Psoas muscle (tissue), 8 donors: ENCODE results near the gene CDH6. TPM values are rescaled to one million over a fixed set of nuclear protein-coding genes. Genes with fewer than 3 reads are reported as not detected.

Experiments used
- ATAC-seq, 4 donors: fragments of 200-7000 bp; cut with Tn5 transposase; one replicate each; pipeline ENCODE4 v1.9.1; 2020; ENCODE audit warnings: moderate library complexity in 3 of 4, mild to moderate bottlenecking in 2 of 4
- DNase-seq, 2 donors: peaks; one replicate each; pipeline ENCODE4 v3.0.0-alpha.2; 2020
- H3K27ac ChIP-seq: fragments of 200-600 bp; one replicate; pipeline ENCODE4 v1.8.0; 2022
- H3K27me3 ChIP-seq, 3 donors: fragments of 200-600 bp in 1 of 3; one replicate each; pipeline versions ENCODE4 v1.6.1 to v1.8.0; 2013 to 2022; ENCODE audit warnings: low read length in 2 of 3, mild to moderate bottlenecking in 2 of 3, moderate library complexity in 1 of 3; ENCODE audit not compliant: insufficient read depth in 3 of 3
- H3K36me3 ChIP-seq, 2 donors: fragments of 200-600 bp in 1 of 2; one replicate each; pipeline versions ENCODE4 v1.6.1 to v1.8.0; 2013 to 2022; ENCODE audit warnings: low read depth in 1 of 2, mild to moderate bottlenecking in 1 of 2, moderate library complexity in 1 of 2; ENCODE audit not compliant: insufficient read depth in 1 of 2
- H3K4me1 ChIP-seq: fragments of 200-600 bp; one replicate; pipeline ENCODE4 v1.8.0; 2022
- H3K4me3 ChIP-seq: fragments of 200-600 bp; one replicate; pipeline ENCODE4 v1.8.0; 2022; ENCODE audit warnings: mild to moderate bottlenecking
- H3K9me3 ChIP-seq: fragments of 200-600 bp; one replicate; pipeline ENCODE4 v1.8.0; 2022
- CTCF ChIP-seq: fragments of 200-600 bp; IDR thresholded peaks from one replicate; pipeline ENCODE4 v1.8.0; 2022; ENCODE audit warnings: antibody characterized with exemption
- WGBS, 3 donors: extraction: QIAGEN DNeasy Blood & Tissue Kit; methylation state at CpG; one replicate each; pipeline versions ENCODE4 v1.1.6 to v1.1.7; 2013; 5-methylcytosine and 5-hydroxymethylcytosine counted together
- intact Hi-C, 2 donors: fragments of 100-400 bp; cut with DNase I; formaldehyde crosslinking; loops; one replicate each; pipeline versions ENCODE4 v1.11.0 to v1.14.2; 2022
- long read RNA-seq, 2 donors: library from polyadenylated mRNA; unstranded; transcript quantifications; one replicate each; pipeline ENCODE4 v2.0.0, GENCODE V29; 2021
- polyA plus RNA-seq, 3 donors: library from polyadenylated mRNA; stranded (reverse); fragments of 200-250 nt; gene quantifications; one replicate each; pipeline ENCODE4 v1.2.3, GENCODE V29; 2013
- total RNA-seq, 4 donors: library from RNA; stranded (reverse); fragmentation: NEBNext Ultra II Directional in 2 of 4; extraction: Animal tissue kit (Norgen Biotek cat#: 25700) in 2 of 4; gene quantifications; one replicate each; pipeline versions ENCODE4 v1.2.1 to v1.2.4, GENCODE V29; 2021 to 2023
- donor health status: healthy with polysubstance abuse.
- donor health status: DM: no; HTN: no; CAD: no; lungs with moderate emphysema.
- donor health status: Bipolar disorder and iron deficiency.
- donor health status: healthy.
- donor health status: DM: yes; HTN: yes; CAD: no.
- donor health status: DM: no; HTN: no; CAD: no.
- donor health status: DM: no; HTN: no; CAD: no.
- donor health status: DM: yes; HTN: yes; CAD: no.

CDH6 gene
- 1 to 10 TPM in 2 of 4 donors, under 1 TPM in 2; 0.74 to 3.4 (median 1.3) TPM for total RNA-seq
- under 1 TPM; 0.30 to 0.77 (median 0.47) TPM for polyA plus RNA-seq
- long read RNA-seq, donor 1, partial matches to known transcripts = 0 of 2 reads
- long read RNA-seq, donor 1, other reads (novel, unspliced or antisense) = 0 of 2 reads
- long read RNA-seq, donor 2, partial matches to known transcripts = 0 of 1 reads
- long read RNA-seq, donor 2, other reads (novel, unspliced or antisense) = 1 of 1 reads

GRCh38 chr5:31193591-31194467 is at the start of gene CDH6:
Gene CDH6 (plus strand): TSS chr5:31193686. CDS start chr5:31267474, 73,788 bp downstream.
- peak within 1 kb of the TSS; percentile 16 for H3K27ac ChIP-seq
- no peak for TF ChIP-seq CTCF
- intact Hi-C loops = no loop called here
- H3K27me3 ChIP-seq = peaks cover 7 to 40% (median 9%) of the 10 kb centered on the region in 3 donors
- no peaks in the 10 kb centered on the region for H3K9me3 ChIP-seq
- 0 to 1% (median 1%) methylated on average over 52 to 67 of the region's 67 CpGs for WGBS, 3 donors
- ATAC-seq (no peak), DNase-seq (no peak)
- H3K4me3 ChIP-seq = peak within 1 kb of the TSS; percentile 57
- no peaks in the 10 kb centered on the region for H3K4me1 ChIP-seq
- no peaks in the 10 kb centered on the region for H3K36me3 ChIP-seq

GRCh38 chr5:31144364-31144763 is 49.1 kb upstream of the CDH6 start:
- Histone ChIP-seq H3K9me3 (no peaks in the 10 kb centered on the region), H3K27ac (no peak overlapping the region), H3K36me3 (no peaks in the 10 kb centered on the region), H3K4me3 (no peak overlapping the region), H3K27me3 (no peaks in the 10 kb centered on the region), H3K4me1 (no peaks in the 10 kb centered on the region)
- WGBS, 3 donors = 43 to 51% (median 44%) methylated on average over 7 of the region's 7 CpGs
- no peak for TF ChIP-seq CTCF
- no peak for DNase-seq
- intact Hi-C loops = no loop called here
- ATAC-seq = no peak

- intact Hi-C loops = no loop called here
- DNase-seq = no peak
- no peak for ATAC-seq
- Histone ChIP-seq H3K36me3 (no peaks in the 10 kb centered on the region), H3K27ac (no peak overlapping the region), H3K4me1 (no peaks in the 10 kb centered on the region), H3K27me3 (no peaks in the 10 kb centered on the region), H3K4me3 (no peak overlapping the region), H3K9me3 (no peaks in the 10 kb centered on the region)
- WGBS, 3 donors = 38 to 51% (median 44%) methylated on average over 2 of the region's 2 CpGs
- no peak for TF ChIP-seq CTCF
These were observed 44.5 kb upstream of the CDH6 start for GRCh38 chr5:31148959-31149475.

- 84 to 92% (median 89%) methylated on average over 2 of the region's 2 CpGs for WGBS, 3 donors
These were observed 40.0 kb upstream of the CDH6 start for GRCh38 chr5:31153521-31153920.

More at GRCh38 chr5:31153521-31153920, 40.0 kb upstream of the CDH6 start:
- DNase-seq = no peak
- Histone ChIP-seq H3K36me3 (no peaks in the 10 kb centered on the region), H3K4me3 (no peak overlapping the region), H3K27ac (no peak overlapping the region), H3K4me1 (no peaks in the 10 kb centered on the region), H3K27me3 (no peaks in the 10 kb centered on the region), H3K9me3 (no peaks in the 10 kb centered on the region)
- intact Hi-C loops = no loop called here
- no peak for ATAC-seq
- no peak for TF ChIP-seq CTCF
